BJ (cell line): ENCODE data around the gene MAML3. TPM values are rescaled to one million over a fixed set of nuclear protein-coding genes. Genes with fewer than 3 reads are reported as not detected.

Source experiments
- CTCF ChIA-PET: fragments of 350-600 bp; formaldehyde crosslinking; extraction: SDS; loops from one replicate; lab custom pipeline; 2021; ENCODE audit warnings: antibody characterized with exemption, inconsistent platforms; lab: Yijun Ruan, JAX
- POLR2A ChIA-PET: fragments of 300-600 bp; sonication (Branson Sonifier 250); formaldehyde crosslinking; extraction: SDS; loops from one replicate; lab custom pipeline; 2021; ENCODE audit warnings: antibody characterized with exemption; lab: Charles Lee
- DNase-seq: peaks from one replicate; pipeline ENCODE4 v3.0.0-alpha.2; 2011; ENCODE audit warnings: low read depth
- H3K27me3 ChIP-seq: 2 replicates; pipeline ENCODE4 v1.6.0; 2011; ENCODE audit warnings: low read length; ENCODE audit not compliant: control insufficient read depth, insufficient read depth
- H3K36me3 ChIP-seq: 2 replicates; pipeline ENCODE4 v1.5.1; 2011; ENCODE audit warnings: low read length; ENCODE audit not compliant: control insufficient read depth, insufficient read depth
- H3K4me3 ChIP-seq: 2 replicates; pipeline ENCODE4 v1.5.1; 2011; ENCODE audit warnings: low read depth, mild to moderate bottlenecking, control low read depth, low read length
- CTCF ChIP-seq: IDR thresholded peaks from 2 replicates; pipeline ENCODE4 v1.5.1; 2011; ENCODE audit warnings: low read depth, mild to moderate bottlenecking, control low read depth, inconsistent platforms, low read length, moderate library complexity; ENCODE audit not compliant: insufficient read depth
- polyA plus RNA-seq: library from polyadenylated mRNA; depleted of rRNA; stranded (reverse); fragments of >200 nt; gene quantifications from 2 replicates; pipeline ENCODE4 v1.2.3, GENCODE V29; 2011

The MAML3 gene
- polyA plus RNA-seq, 1 experiment, result 1.6 TPM

GRCh38 chr4:139834981-139835391 is 319.0 kb downstream of the MAML3 start:
- no peak for TF ChIP-seq CTCF
- Histone ChIP-seq H3K36me3 (no peaks in the 10 kb centered on the region), H3K4me3 (no peak overlapping the region), H3K27me3 (no peaks in the 10 kb centered on the region)
- no peak for DNase-seq
- ChIA-PET CTCF (no interaction called here), POLR2A (no interaction called here)

- CTCF ChIA-PET, result no interaction called here
- POLR2A ChIA-PET, result no interaction called here
- DNase-seq, result no peak
- TF ChIP-seq CTCF, result no peak
- Histone ChIP-seq H3K4me3 (no peak overlapping the region), H3K36me3 (no peaks in the 10 kb centered on the region), H3K27me3 (no peaks in the 10 kb centered on the region)
Measured at GRCh38 chr4:139834226-139834662, 319.7 kb downstream of the MAML3 start.

- no peaks in the 10 kb centered on the region for H3K27me3 ChIP-seq
- ChIA-PET POLR2A (no interaction called here), CTCF (no interaction called here)
- no peak overlapping the region for H3K4me3 ChIP-seq
- H3K36me3 ChIP-seq, result no peaks in the 10 kb centered on the region
- no peak for TF ChIP-seq CTCF
- no peak for DNase-seq
Measured at GRCh38 chr4:139833151-139833910, 320.7 kb downstream of the MAML3 start.

- POLR2A ChIA-PET, result no interaction called here
Measured at GRCh38 chr4:139828966-139829664, 324.9 kb downstream of the MAML3 start.

More at GRCh38 chr4:139828966-139829664, 324.9 kb downstream of the MAML3 start:
- Histone ChIP-seq H3K36me3 (no peaks in the 10 kb centered on the region), H3K4me3 (no peak overlapping the region), H3K27me3 (peaks cover 5% of the 10 kb centered on the region; the same call in 1 of the 2 replicates)
- DNase-seq, result no peak
- TF ChIP-seq CTCF, result no peak
- CTCF ChIA-PET, result no interaction called here
